Liver (tissue), 3 donors: ENCODE data around the gene REPS2.

Experiments
- GABPA ChIP-seq, 2 donors: IDR thresholded peaks in 1 of 2; conservative IDR thresholded peaks in 1 of 2; 2 replicates each; pipeline ENCODE4 v1.6.1; 2016; ENCODE audit warnings: antibody characterized with exemption in 2 of 2, mild to moderate bottlenecking in 1 of 2, moderate library complexity in 1 of 2
- RAD21 ChIP-seq, 2 donors: IDR thresholded peaks; 2 replicates each; pipeline ENCODE4 v1.6.1; 2016; ENCODE audit warnings: antibody characterized with exemption in 2 of 2, mild to moderate bottlenecking in 2 of 2
- RXRA ChIP-seq, 2 donors: IDR thresholded peaks; 2 replicates each; pipeline ENCODE4 v1.6.1; 2017 to 2018; ENCODE audit warnings: antibody characterized with exemption in 2 of 2, mild to moderate bottlenecking in 1 of 2
- YY1 ChIP-seq: IDR thresholded peaks from 2 replicates; pipeline ENCODE4 v1.6.1; 2016; ENCODE audit warnings: antibody characterized with exemption, mild to moderate bottlenecking
- TF ChIP-seq, protein P1 (sequence below): fragments of 150-350 bp; IDR thresholded peaks from 2 replicates; pipeline ENCODE4 v1.5.1; 2017; ENCODE audit warnings: improper control_type of control experiment, low read depth, low read length; ENCODE audit not compliant: missing input control
- TF ChIP-seq, protein P2 (sequence below): IDR thresholded peaks from 2 replicates; pipeline ENCODE4 v1.6.1; 2016; ENCODE audit warnings: antibody characterized with exemption
- TF ChIP-seq, protein P3 (sequence below): IDR thresholded peaks from 2 replicates; pipeline ENCODE4 v1.6.1; 2016; ENCODE audit warnings: antibody characterized with exemption
- TF ChIP-seq, protein P4 (sequence below): IDR thresholded peaks from 2 replicates; pipeline ENCODE4 v1.6.1; 2016; ENCODE audit warnings: antibody characterized with exemption, mild to moderate bottlenecking
- donor health status: healthy.
- donor health status: healthy.

DNA sequence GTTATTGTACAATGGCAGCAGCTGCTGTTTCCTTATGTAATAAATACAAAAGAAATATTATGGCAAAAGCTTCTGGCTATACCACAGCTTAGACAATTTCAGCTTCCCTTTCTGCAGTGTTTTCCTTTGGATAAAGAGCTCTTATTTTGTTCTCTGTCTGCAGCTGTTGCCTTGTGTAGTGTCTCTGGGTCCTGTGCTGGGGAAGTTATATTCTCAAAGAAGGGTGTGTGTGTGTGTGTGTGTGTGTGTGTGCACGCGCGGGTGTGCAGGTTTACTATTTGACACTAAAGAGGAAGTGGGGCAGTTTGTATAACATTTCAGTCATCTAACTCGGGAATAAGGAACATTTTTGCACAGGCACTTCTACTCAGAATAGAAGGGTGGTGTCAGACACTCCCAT lies 83.6 kb downstream of the REPS2 start:
- TF ChIP-seq, protein P1, sequence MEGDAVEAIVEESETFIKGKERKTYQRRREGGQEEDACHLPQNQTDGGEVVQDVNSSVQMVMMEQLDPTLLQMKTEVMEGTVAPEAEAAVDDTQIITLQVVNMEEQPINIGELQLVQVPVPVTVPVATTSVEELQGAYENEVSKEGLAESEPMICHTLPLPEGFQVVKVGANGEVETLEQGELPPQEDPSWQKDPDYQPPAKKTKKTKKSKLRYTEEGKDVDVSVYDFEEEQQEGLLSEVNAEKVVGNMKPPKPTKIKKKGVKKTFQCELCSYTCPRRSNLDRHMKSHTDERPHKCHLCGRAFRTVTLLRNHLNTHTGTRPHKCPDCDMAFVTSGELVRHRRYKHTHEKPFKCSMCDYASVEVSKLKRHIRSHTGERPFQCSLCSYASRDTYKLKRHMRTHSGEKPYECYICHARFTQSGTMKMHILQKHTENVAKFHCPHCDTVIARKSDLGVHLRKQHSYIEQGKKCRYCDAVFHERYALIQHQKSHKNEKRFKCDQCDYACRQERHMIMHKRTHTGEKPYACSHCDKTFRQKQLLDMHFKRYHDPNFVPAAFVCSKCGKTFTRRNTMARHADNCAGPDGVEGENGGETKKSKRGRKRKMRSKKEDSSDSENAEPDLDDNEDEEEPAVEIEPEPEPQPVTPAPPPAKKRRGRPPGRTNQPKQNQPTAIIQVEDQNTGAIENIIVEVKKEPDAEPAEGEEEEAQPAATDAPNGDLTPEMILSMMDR: no peak
- TF ChIP-seq, protein P2, sequence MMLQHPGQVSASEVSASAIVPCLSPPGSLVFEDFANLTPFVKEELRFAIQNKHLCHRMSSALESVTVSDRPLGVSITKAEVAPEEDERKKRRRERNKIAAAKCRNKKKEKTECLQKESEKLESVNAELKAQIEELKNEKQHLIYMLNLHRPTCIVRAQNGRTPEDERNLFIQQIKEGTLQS: no peak
- TF ChIP-seq YY1 (no peak), RXRA (IDR thresholded peaks at IDR 0.05) (no peak), RAD21 (IDR thresholded peaks at IDR 0.05) (no peak), GABPA (IDR thresholded peaks at IDR 0.05 in 1 of 2, conservative IDR thresholded peaks at IDR 0.05 in 1 of 2) (no peak)
- TF ChIP-seq, protein P3, sequence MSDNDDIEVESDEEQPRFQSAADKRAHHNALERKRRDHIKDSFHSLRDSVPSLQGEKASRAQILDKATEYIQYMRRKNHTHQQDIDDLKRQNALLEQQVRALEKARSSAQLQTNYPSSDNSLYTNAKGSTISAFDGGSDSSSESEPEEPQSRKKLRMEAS: no peak
- TF ChIP-seq, protein P4, sequence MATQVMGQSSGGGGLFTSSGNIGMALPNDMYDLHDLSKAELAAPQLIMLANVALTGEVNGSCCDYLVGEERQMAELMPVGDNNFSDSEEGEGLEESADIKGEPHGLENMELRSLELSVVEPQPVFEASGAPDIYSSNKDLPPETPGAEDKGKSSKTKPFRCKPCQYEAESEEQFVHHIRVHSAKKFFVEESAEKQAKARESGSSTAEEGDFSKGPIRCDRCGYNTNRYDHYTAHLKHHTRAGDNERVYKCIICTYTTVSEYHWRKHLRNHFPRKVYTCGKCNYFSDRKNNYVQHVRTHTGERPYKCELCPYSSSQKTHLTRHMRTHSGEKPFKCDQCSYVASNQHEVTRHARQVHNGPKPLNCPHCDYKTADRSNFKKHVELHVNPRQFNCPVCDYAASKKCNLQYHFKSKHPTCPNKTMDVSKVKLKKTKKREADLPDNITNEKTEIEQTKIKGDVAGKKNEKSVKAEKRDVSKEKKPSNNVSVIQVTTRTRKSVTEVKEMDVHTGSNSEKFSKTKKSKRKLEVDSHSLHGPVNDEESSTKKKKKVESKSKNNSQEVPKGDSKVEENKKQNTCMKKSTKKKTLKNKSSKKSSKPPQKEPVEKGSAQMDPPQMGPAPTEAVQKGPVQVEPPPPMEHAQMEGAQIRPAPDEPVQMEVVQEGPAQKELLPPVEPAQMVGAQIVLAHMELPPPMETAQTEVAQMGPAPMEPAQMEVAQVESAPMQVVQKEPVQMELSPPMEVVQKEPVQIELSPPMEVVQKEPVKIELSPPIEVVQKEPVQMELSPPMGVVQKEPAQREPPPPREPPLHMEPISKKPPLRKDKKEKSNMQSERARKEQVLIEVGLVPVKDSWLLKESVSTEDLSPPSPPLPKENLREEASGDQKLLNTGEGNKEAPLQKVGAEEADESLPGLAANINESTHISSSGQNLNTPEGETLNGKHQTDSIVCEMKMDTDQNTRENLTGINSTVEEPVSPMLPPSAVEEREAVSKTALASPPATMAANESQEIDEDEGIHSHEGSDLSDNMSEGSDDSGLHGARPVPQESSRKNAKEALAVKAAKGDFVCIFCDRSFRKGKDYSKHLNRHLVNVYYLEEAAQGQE: no peak
